NCI-H1694 treated with DMSO at 0.1 percent for 48 hours (cell line): Measurements from ENCODE around the gene LAMA1.
"Not testable (repeated sequence)": the region's sequence is repeated elsewhere in the genome, so short reads cannot be mapped to it uniquely, and the experiment has no call there.

ENCODE experiments used
- DNase-seq: peaks from one replicate; lab custom pipeline; 2025; lab: John Stamatoyannopoulos, UW

The LAMA1 gene

DNA sequence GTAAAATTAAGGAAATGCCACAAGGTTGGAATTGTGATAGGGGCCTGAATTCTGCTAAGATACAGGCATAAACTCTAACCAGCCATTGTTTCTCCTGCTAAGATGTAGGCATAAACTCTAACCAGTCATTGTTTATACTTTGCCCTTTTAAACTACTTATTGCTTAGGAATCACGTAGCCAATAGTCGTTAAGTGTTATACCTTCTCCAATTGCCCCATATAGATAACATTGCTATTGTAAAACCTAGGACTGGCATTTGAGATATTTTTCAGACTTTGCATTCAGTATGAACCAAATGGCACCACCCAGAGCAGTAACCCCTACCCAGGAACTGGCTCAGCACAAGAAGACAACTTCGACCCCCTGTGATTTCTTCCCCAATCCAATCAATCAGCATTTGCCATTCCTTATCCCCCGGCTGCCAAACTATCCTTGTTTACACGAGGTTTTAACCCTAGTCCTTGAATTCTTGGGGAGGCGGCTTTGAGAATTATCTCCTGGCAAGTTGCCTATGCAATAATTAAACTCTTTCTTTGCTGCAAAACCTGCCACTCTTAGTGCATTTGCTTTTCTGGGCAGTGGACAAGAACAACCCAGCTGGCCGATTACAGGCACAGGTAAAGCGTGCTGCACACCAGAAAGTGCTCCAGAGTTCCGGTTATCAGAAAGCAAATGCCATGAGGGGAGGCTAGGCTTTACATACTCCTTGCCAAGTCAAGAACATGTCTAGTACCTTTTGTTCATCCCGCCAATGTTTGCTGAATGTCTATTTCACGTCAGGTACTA is 167.6 kb downstream of the LAMA1 start:
- DNase-seq = no peak

GRCh38 chr18:6948281-6949055 is 169.1 kb downstream of the LAMA1 start:
- DNase-seq = no peak

DNA sequence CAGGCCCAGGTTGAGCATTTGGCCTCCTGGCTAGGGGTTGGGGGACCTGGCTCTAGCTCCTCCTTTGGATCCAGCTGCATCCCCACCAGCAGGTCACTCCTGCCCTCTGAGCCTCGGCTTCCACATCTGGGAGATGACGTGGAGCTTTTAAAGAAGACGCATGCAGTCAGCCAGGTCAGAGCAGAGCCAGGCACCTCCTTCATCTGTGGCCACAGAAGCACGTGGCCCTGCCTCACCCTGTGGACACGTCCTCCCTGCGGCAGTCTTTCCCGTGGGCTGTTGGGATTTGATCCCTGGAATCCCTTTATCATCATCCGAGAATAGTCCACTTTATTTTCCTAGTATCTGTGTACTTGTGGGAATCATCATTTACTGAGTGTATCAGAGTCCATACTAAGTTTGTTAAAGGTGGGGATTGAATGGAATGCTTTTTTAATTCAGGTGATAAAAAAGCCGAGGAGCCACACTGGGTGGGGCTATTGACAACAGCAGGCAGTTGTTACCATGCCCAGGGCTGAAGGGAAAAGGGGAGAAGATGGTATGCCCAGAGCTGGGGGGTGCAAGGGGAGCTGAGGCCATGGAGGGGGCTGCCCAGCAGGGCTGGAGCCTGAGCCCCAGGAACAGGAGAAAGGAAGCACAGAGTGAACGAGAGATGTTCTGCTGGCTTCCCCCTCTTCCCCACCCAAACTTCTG is 170.1 kb downstream of the LAMA1 start:
- no peak for DNase-seq

DNA sequence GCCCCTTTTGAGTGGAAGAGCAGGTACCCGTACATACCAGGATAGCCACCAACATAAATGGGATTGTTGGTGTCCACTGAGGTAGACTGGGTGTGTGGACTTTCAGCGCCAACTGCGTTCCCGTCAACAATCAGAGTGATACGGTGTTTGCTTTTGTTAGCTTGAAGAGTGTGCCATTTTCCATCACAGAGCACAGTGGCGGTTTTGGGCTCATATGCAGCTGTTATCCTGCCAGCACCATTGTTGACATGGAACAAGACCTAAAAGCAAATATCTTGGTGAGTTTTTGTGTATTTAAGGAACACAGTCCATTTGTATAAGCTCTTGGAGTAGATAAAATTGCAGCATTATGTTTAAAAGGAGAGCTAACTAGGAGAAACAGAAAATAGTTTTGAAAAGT is 174.5 kb downstream of the LAMA1 start:
- DNase-seq = no peak

- DNase-seq = no peak
Observed at GRCh38 chr18:6942742-6943141, 174.9 kb downstream of the LAMA1 start.

DNA sequence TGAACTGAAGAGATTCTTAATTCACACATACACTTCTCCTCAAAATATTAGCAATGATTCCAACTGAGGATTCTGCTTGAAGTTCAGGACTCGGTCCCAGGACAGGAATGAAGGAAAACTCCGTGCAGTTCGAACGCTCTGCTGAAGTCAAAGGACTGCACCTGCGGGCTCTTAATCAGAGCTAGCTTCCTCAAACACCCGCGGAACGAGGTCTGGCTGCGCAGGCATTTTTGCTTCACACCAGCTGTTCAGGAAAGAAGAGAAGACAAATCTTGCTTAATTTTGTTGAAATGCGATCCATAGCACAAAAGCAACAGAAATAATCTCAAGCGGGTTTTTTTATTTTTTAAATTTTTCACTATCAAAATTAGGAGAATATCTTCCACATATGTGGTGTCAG is 175.6 kb downstream of the LAMA1 start:
- DNase-seq = no peak

DNA sequence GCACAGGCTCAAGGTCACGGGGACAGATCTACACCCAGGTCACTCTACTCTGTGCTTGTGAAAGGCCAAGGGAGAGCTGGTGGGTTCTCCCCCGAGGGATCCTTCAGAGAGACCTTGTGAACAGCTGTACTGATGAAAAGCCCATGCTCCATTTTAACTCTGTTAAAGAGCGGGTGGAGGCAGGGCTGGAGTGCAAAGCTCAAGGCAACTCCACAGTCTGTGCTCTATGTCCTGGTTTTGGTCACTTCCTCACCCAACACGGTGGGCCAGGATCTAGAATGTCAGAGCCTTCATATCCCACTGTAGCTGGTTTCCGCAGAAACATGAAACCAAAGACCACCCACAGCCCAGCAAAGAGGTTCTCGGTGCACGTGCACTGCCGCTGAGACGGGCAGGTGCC is 177.1 kb downstream of the LAMA1 start:
- DNase-seq = no peak

DNA sequence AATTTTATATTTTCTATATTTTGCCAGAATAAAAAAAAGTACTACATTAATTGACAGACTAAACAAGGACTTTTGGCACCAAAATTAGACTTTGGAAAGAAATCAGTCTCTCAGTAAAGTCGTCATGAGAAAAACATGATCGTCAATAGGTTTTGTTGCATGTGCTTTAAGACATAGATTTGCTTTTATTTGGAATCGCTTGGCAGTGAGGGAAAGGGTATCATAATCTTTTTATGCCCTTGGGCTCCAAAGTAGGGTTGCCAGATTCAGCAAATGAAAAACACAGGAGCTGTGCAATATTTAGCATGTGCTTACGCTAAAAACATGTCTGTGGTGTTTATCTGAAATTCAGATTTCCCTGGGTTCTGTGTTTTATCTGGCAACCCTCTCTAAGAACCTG is 177.6 kb downstream of the LAMA1 start:
- no peak for DNase-seq

DNA sequence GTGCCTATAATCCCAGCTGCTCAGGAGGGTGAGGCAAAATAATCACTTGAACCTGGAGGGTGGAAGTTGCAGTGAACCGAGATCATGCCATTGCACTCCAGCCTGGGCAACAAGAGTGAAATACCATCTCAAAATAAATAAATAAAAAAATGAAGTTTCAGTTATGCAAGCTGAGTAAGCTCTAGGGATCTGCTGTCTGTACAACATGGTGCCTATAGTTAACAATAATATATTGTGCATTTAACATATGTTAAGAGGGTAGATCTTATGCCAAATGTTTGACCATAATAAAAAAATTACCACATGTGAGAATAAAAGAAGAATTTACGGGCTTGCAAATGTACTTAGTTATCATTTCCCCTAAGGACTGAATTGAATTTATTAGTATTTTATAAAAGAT is 179.2 kb downstream of the LAMA1 start:
- DNase-seq = not testable (repeated sequence)

GRCh38 chr18:6938003-6938402 is 179.6 kb downstream of the LAMA1 start:
- DNase-seq = no peak

DNA sequence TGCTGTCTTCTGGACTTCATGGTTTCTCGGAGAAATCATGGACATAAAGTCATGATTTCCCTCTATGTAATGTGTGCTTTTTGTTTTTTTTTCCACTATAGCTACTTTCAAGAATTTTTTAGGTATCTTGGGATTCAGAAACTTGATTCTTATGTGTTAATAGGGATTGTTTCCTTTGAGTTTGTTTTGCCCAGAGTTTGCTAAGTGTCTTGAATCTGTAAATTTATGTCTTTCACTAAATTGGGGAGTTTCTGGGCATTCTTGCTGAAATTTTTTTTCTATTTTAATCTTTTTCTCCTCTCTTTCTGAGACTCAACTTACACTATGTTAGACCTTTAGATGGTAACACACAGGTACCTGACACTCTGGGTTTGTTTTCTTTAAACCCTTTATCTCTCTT is 182.7 kb downstream of the LAMA1 start:
- no peak for DNase-seq

- DNase-seq = no peak
Observed at GRCh38 chr18:6929370-6930102, 188.1 kb downstream of the LAMA1 start.

GRCh38 chr18:6928359-6928758 is 189.2 kb downstream of the LAMA1 start:
- no peak for DNase-seq

DNA sequence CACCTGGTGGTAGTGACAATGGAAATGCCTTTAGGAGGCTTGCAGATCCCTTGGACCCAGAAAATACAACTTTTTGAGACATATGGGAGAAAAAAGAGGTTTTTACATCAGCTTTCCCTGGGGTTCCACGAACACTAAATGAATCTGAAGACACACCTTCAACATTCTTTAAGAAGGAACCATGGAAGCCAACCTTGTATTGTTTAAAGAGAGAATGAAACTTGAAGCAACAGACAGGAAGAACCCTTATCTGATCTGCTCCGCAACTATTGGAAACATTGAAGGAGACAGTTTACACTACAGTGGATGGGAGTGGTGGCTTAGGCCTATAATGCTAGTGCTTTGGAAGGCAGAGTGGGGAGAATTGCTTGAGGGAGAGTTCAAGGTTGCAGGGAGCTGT is 190.4 kb downstream of the LAMA1 start:
- DNase-seq = no peak

DNA sequence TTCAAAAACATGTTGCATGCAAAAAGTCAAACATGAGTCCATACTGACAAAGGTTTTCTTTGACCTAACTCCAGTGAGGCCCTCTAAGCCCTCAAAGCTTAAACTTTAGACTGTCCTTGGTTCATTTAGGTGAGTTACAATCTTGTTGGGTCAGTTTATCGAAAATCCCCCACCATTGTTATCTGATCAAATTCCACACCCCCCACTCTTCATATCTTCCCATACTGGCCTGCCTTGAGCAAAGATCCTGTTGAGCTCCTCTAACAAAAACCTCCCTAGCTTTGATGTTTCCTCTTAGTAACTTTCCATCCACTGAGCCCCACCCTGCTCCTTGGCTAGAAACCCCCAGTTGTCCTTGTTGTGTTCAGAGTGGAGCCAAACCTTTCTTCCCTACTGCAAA is 194.4 kb downstream of the LAMA1 start:
- no peak for DNase-seq

GRCh38 chr18:6921571-6921970 is 196.0 kb downstream of the LAMA1 start:
- DNase-seq = no peak

DNA sequence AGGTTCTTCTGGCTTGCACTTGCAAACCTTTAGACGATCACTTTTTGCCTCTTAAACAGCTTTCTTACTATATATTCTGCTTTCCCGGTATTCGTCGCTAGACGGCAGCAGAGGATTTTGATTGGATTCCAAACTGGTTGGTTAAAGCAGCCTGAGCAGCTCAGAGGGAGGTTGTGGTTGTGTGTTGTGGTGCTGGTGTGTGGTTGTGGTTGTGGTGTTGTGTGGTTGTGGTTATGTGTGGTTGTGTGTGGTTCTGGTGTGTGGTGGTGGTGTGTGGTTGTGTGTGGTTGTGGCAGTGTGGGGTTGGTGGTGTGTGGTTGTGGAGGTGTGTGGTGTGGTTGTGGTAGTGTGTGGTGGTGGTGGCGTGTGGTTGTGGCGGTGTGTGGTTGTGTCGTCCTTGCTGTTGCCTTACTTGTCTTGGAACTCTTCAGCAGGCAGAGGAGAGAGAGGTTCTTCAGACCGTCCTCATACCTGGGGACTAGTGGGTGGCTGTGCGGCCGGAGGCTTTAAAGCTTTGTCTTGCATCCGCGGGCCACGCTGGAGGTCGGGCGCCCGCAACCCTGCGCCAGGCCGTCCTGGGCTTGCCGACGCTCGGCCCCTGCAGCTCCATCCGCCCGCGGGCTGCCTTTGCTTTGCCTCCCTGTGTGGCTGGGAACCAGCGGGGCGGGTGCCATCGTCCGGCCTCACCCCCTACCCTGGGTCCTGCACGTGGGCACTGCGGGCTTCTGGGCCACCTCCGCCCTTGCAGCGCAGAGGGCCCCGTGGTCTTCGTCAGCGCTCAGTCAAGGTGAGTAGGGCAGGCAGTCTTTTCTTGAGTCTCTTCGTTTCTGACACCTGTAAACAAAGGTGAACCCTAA is 197.3 kb downstream of the LAMA1 start:
- peak; percentile 39 for DNase-seq

GRCh38 chr18:6917072-6917471 is 200.5 kb downstream of the LAMA1 start:
- no peak for DNase-seq

GRCh38 chr18:6901286-6901926 is 216.2 kb downstream of the LAMA1 start:
- DNase-seq = no peak

DNA sequence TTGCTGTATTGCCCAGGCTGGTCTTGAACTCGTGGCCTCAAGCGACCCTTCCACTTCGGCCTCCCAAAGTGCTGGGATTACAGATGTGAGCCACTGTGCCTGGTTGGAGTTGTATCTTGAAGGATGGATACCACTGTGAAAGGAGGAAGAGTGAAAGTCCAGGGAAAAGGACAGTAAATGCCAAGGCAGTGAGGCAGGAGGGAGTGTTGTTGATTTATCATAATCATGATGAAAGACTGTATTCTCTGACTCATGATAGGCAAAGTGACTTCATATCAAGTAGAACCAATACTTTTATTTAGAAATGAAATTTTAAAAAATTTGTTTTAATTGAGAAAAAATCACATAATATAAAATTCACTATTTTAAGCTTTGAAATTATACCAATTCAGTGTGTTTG is 225.8 kb downstream of the LAMA1 start:
- no peak for DNase-seq
